Gastroesophageal sphincter (tissue), 3 donors: Measurements from ENCODE around the gene TFB2M.

Source experiments
- CTCF ChIP-seq, 4 experiments: fragments of 200-600 bp in 2 of 4; fragments of 450-650 bp in 2 of 4; sonication (generic) in 1 of 4; IDR thresholded peaks; one replicate each; pipeline ENCODE4 v1.5.1; 2017 to 2019; ENCODE audit warnings: antibody characterized with exemption in 4 of 4, mild to moderate bottlenecking in 2 of 4, moderate library complexity in 2 of 4
- POLR2A ChIP-seq, 2 donors: fragments of 450-650 bp; IDR thresholded peaks; one replicate each; pipeline ENCODE4 v1.6.1; 2017; ENCODE audit warnings: antibody characterized with exemption in 2 of 2, mild to moderate bottlenecking in 2 of 2, moderate library complexity in 1 of 2
- POLR2AphosphoS5 ChIP-seq: sonication (generic); formaldehyde crosslinking; IDR thresholded peaks from one replicate; pipeline ENCODE4 v1.6.1; 2017; ENCODE audit warnings: antibody characterized with exemption

- TF ChIP-seq CTCF (IDR thresholded peaks at IDR 0.05) (no peak), POLR2A (IDR thresholded peaks at IDR 0.05) (no peak), POLR2AphosphoS5 (no peak)
These were observed 25.1 kb downstream of the TFB2M start for GRCh38 chr1:246540738-246541491.
